Esophagus squamous epithelium (tissue), 5 donors: ENCODE measurements around the gene FAM200B. TPM values are rescaled to one million over a fixed set of nuclear protein-coding genes. Genes with fewer than 3 reads are reported as not detected.

ENCODE experiments used
- DNase-seq: peaks from one replicate; lab custom pipeline; 2025; lab: John Stamatoyannopoulos, UW
- H3K27ac ChIP-seq, 4 donors: fragments of 200-600 bp; sonication (generic); one replicate each; pipeline ENCODE4 v1.5.1; 2016 to 2019; ENCODE audit warnings: mild to moderate bottlenecking in 1 of 4
- H3K27me3 ChIP-seq, 4 donors: fragments of 200-600 bp; sonication (generic); 1 replicate in 3 of 4; 2 replicates in 1 of 4; pipeline versions ENCODE4 v1.5.1 to v1.6.0; 2017 to 2021; ENCODE audit warnings: antibody characterized with exemption in 1 of 4
- H3K36me3 ChIP-seq, 3 donors: fragments of 200-600 bp; sonication (generic); one replicate each; pipeline ENCODE4 v1.5.1; 2016 to 2019
- H3K4me1 ChIP-seq, 3 donors: fragments of 200-600 bp; sonication (generic); one replicate each; pipeline ENCODE4 v1.5.1; 2017 to 2019
- H3K4me3 ChIP-seq, 4 donors: fragments of 200-600 bp; sonication (generic); 1 replicate in 3 of 4; 2 replicates in 1 of 4; pipeline ENCODE4 v1.5.1; 2016 to 2019; ENCODE audit warnings: mild to moderate bottlenecking in 2 of 4, moderate library complexity in 1 of 4
- H3K9me3 ChIP-seq, 3 donors: fragments of 200-600 bp; sonication (generic); one replicate each; pipeline ENCODE4 v1.5.1; 2016 to 2019
- POLR2A ChIP-seq, 4 donors: fragments of 450-650 bp; IDR thresholded peaks; one replicate each; pipeline ENCODE4 v1.6.1; 2017; ENCODE audit warnings: antibody characterized with exemption in 4 of 4, mild to moderate bottlenecking in 4 of 4, moderate library complexity in 3 of 4
- WGBS, 2 donors: methylation state at CpG; one replicate each; pipeline ENCODE4 v1.1.5; 2018; 5-methylcytosine and 5-hydroxymethylcytosine counted together
- intact Hi-C: fragments of 100-400 bp; cut with DNase I; formaldehyde crosslinking; loops from one replicate; pipeline ENCODE4 v1.15.0; 2022
- total RNA-seq, 4 donors: library from RNA; depleted of rRNA; stranded (reverse); fragments of >200 nt; gene quantifications; one replicate each; pipeline ENCODE4 v1.1.0, GENCODE V29; 2016
- TF ChIP-seq, protein P1 (sequence below), 6 experiments: fragments of 450-650 bp in 4 of 6; fragments of 200-600 bp in 2 of 6; sonication (generic) in 2 of 6; IDR thresholded peaks; one replicate each; pipeline ENCODE4 v1.5.1; 2016 to 2019; ENCODE audit warnings: antibody characterized with exemption in 6 of 6, mild to moderate bottlenecking in 4 of 6, moderate library complexity in 4 of 6
- donor health status: DM: yes; HTN: yes; CAD: no.

FAM200B gene
- total RNA-seq, 4 donors from 2014 or later: 17.1 to 39.6 (median 31.4) TPM

DNA sequence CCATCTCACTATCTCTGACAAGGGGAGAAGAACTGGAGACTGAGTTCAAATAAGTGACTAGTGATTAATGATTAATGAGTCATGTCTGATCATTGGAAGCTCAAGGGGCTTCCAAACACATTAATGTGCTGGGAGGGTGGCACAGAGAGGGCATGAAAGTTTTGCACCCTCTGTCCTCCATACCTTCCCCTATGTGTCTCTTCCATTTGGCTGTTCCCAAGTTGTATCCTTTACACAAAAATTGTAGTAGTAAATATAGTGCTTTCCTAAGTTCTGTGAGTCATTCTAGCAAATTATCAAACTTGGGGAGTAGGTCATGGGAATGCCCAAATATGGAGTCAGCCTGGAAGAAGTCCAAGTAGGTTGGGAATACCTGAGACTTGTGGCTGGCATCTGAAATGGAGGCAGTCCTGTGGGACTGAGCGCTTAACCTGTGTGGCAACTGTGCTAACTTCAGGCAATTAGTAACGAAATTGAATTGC lies 4.1 kb upstream of the FAM200B start:
- H3K9me3 ChIP-seq: no peaks in the 10 kb centered on the region
- no peaks in the 10 kb centered on the region for H3K27me3 ChIP-seq
- TF ChIP-seq, protein P1, sequence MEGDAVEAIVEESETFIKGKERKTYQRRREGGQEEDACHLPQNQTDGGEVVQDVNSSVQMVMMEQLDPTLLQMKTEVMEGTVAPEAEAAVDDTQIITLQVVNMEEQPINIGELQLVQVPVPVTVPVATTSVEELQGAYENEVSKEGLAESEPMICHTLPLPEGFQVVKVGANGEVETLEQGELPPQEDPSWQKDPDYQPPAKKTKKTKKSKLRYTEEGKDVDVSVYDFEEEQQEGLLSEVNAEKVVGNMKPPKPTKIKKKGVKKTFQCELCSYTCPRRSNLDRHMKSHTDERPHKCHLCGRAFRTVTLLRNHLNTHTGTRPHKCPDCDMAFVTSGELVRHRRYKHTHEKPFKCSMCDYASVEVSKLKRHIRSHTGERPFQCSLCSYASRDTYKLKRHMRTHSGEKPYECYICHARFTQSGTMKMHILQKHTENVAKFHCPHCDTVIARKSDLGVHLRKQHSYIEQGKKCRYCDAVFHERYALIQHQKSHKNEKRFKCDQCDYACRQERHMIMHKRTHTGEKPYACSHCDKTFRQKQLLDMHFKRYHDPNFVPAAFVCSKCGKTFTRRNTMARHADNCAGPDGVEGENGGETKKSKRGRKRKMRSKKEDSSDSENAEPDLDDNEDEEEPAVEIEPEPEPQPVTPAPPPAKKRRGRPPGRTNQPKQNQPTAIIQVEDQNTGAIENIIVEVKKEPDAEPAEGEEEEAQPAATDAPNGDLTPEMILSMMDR (IDR thresholded peaks at IDR 0.05): no peak
- no peak for TF ChIP-seq POLR2A (IDR thresholded peaks at IDR 0.05)
- 38 to 54% methylated on average over 2 of the region's 2 CpGs for WGBS, 2 donors
- intact Hi-C loops: no loop called here
- no peaks in the 10 kb centered on the region for H3K36me3 ChIP-seq
- peaks cover 3 to 58% (median 3%) of the 10 kb centered on the region in 3 donors for H3K4me1 ChIP-seq
- no peak overlapping the region for H3K4me3 ChIP-seq
- no peak for DNase-seq
- peak overlapping the region; percentile 38 to 75 (median 54) for H3K27ac ChIP-seq

DNA sequence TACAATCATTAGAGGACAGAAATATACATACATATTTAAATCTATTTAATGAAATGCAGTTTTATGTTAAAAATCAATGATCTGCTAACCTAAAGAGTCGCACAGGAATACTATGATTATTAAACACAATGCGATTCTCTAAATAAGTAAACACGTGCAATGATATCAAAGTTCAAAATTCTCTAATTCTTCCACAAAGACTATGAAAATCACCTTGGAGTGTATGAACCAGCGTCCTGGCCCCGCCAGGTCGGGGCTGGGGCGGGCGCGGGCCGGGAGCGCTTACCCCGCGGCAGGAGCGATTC lies 608 bp upstream of the FAM200B start:
- peaks cover 3 to 85% (median 19%) of the 10 kb centered on the region in 3 donors for H3K4me1 ChIP-seq
- H3K4me3 ChIP-seq: peak overlapping the region; percentile 60 to 79 (median 69)
- H3K36me3 ChIP-seq: peaks cover 0 to under 1% (median 0%) of the 10 kb centered on the region in 3 donors
- intact Hi-C loops: no loop called here
- TF ChIP-seq, protein P1 (IDR thresholded peaks at IDR 0.05): no peak
- TF ChIP-seq POLR2A (IDR thresholded peaks at IDR 0.05): no peak
- H3K27me3 ChIP-seq: no peaks in the 10 kb centered on the region
- no peaks in the 10 kb centered on the region for H3K9me3 ChIP-seq
- WGBS, 2 donors: 1% methylated on average over 14 of the region's 14 CpGs
- peak overlapping the region; percentile 91 to 95 (median 92) for H3K27ac ChIP-seq
- no peak for DNase-seq

DNA sequence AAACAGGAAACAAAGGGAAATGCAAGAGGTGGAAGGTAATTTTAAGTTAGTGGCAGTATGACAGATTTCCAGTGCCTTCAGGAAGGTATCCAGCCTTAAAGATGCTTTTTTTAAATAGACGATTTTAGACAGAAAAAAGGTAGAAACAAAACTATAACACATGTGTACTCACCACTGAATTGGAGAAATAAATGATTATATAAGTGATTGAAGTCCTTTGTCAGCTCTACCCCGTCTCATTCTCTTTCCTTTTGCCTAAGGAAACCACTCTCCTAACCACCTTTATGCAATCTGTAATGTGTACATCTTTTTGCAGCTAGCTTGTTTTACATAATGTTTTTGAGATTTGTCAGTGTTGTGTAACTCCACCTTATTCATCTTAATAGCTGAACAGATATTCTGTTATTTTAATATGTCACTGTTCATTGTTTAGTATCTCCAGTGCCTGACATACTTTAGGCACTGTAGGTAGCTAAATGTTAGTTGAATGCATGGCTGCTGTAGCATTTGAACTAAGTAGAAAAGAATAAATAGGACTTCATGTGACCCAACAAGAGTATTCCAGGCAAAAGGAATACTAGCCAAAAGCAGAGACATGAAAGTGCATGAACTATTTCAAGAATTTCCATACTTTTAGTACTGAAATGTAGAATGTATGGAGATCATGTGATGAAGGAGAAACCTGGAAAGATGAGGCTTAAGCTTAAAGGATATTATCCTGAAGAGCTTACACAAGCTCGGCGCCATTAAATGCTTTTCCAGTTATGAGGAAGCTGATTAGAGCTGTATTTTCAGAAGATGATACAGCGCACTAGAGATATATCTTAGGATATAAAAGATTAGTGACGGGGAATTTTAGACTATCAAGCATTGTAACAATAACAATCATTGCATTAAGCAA lies 865 bp downstream of the FAM200B start:
- intact Hi-C loops: no loop called here
- Histone ChIP-seq H3K27me3 (no peaks in the 10 kb centered on the region), H3K4me1 (peaks cover 3 to 82% (median 19%) of the 10 kb centered on the region in 3 donors), H3K9me3 (no peaks in the 10 kb centered on the region), H3K4me3 (peak overlapping the region; percentile 60 to 79 (median 69)), H3K36me3 (peaks cover 0 to 15% (median 6%) of the 10 kb centered on the region in 3 donors), H3K27ac (peak overlapping the region; percentile 91 to 95 (median 92))
- DNase-seq: no peak
- 25 to 33% methylated on average over 6 of the region's 6 CpGs for WGBS, 2 donors
- TF ChIP-seq POLR2A (IDR thresholded peaks at IDR 0.05): no peak
- TF ChIP-seq, protein P1 (IDR thresholded peaks at IDR 0.05): no peak

DNA sequence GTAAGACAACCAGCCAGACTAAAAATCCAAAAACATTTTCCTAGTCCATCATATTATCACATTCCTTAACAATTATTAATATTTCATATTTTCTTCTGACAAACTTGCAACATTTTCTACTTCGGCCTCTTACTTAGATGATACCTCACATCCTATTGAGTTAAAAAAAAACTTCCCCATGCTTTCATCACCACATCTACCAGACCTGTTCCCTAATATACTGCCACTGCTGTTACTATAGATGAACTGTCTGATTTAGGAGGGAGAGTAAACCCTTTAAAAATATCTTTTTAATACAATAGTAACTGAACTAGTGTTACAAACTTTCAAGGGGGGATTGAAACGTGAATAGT lies 1.5 kb downstream of the FAM200B start:
- no peaks in the 10 kb centered on the region for H3K9me3 ChIP-seq
- peaks cover 1 to 75% (median 19%) of the 10 kb centered on the region in 3 donors for H3K4me1 ChIP-seq
- no peaks in the 10 kb centered on the region for H3K27me3 ChIP-seq
- peak overlapping the region; percentile 60 to 79 (median 69) for H3K4me3 ChIP-seq
- TF ChIP-seq, protein P1 (IDR thresholded peaks at IDR 0.05): no peak
- TF ChIP-seq POLR2A (IDR thresholded peaks at IDR 0.05): no peak
- WGBS, 2 donors: 56 to 66% methylated on average over 2 of the region's 2 CpGs
- H3K27ac ChIP-seq: peak overlapping the region in 2 of 4 donors; percentile 93 to 95
- peaks cover 0 to 15% (median 9%) of the 10 kb centered on the region in 3 donors for H3K36me3 ChIP-seq
- no peak for DNase-seq
- intact Hi-C loops: no loop called here

DNA sequence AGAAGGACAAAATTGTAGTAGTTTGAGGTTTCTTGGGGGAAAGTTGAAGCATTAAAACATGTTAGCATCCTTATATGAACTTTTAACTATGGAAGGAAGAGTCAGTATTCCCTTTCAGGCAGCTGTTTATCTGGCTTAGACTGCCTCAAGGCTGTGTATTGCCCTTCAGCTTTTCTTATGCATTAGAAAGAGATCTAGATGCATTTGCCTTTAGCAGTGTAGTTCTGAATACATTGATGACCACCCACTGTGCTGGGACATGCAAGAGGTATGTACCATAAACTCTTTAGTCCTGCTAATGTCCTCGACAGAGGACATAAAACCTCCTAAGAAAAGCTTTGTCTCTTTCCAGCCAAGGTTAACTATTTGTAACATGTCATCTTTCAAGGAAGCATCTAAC lies 2.9 kb downstream of the FAM200B start:
- Histone ChIP-seq H3K4me3 (no peak overlapping the region), H3K27me3 (no peaks in the 10 kb centered on the region), H3K9me3 (no peaks in the 10 kb centered on the region), H3K36me3 (peaks cover 0 to 27% (median 9%) of the 10 kb centered on the region in 3 donors), H3K4me1 (peaks cover 0 to 62% (median 19%) of the 10 kb centered on the region in 3 donors), H3K27ac (no peak overlapping the region)
- TF ChIP-seq POLR2A (IDR thresholded peaks at IDR 0.05): no peak
- TF ChIP-seq, protein P1 (IDR thresholded peaks at IDR 0.05): no peak
- intact Hi-C loops: no loop called here
- 47% methylated on average over 1 of the region's 1 CpG; no CpG with 5 or more reads in 1 of the 2 donors for WGBS, 2 donors
- DNase-seq: no peak
